OCI-LY3 (cell line): ENCODE results near the gene ASCC2.

Experiments used
- H2AFZ ChIP-seq: fragments of 200-600, 300-600 bp; shearing (Covaris generic); 2 replicates; pipeline ENCODE4 v1.6.0; 2014; ENCODE audit warnings: antibody characterized with exemption, low read depth, low read length
- H3K27ac ChIP-seq: fragments of 200-600, 300-600 bp; sonication (generic); 2 replicates; pipeline ENCODE4 v1.5.1; 2014; ENCODE audit warnings: mild to moderate bottlenecking, low read length, moderate library complexity, mixed read lengths
- H3K27me3 ChIP-seq: fragments of 200-600, 300-600 bp; sonication (generic); 2 replicates; pipeline ENCODE4 v1.6.1; 2014; ENCODE audit warnings: low read depth, low read length, mixed read lengths
- H3K36me3 ChIP-seq: fragments of 200-600, 300-600 bp; sonication (generic); replicated peaks from 2 replicates; pipeline ENCODE3; 2014; ENCODE audit warnings: low read depth, low read length, mixed read lengths
- H3K4me1 ChIP-seq: fragments of 300-600, 200-600 bp; sonication (generic); 2 replicates; pipeline ENCODE4 v1.6.1; 2014; ENCODE audit warnings: low read length, mixed read lengths
- H3K4me2 ChIP-seq: fragments of 200-600, 300-600 bp; sonication (generic); 2 replicates; pipeline ENCODE4 v1.6.1; 2014; ENCODE audit warnings: low read length, mixed read lengths
- H3K4me3 ChIP-seq: fragments of 300-600, 200-600 bp; sonication (generic); 2 replicates; pipeline ENCODE4 v1.5.1; 2014; ENCODE audit warnings: antibody characterized with exemption, mild to moderate bottlenecking, low read length, moderate library complexity
- H3K79me2 ChIP-seq: fragments of 300-600, 200-600 bp; shearing (Covaris generic); 2 replicates; pipeline ENCODE4 v1.6.1; 2014; ENCODE audit warnings: mild to moderate bottlenecking, low read length, mixed read lengths
- H3K9ac ChIP-seq: fragments of 300-600, 200-600 bp; shearing (Covaris generic); 2 replicates; pipeline ENCODE4 v1.6.0; 2014; ENCODE audit warnings: mild to moderate bottlenecking, low read length, moderate library complexity
- H3K9me3 ChIP-seq: fragments of 200-600, 300-600 bp; shearing (Covaris generic); 2 replicates; pipeline ENCODE4 v1.6.1; 2014; ENCODE audit warnings: low read length, mixed read lengths; ENCODE audit not compliant: insufficient read depth
- H4K20me1 ChIP-seq: fragments of 200-600, 300-600 bp; sonication (generic); 2 replicates; pipeline ENCODE4 v1.6.1; 2016; ENCODE audit warnings: low read length, mixed read lengths; ENCODE audit not compliant: insufficient read depth
- CTCF ChIP-seq: fragments of 200-600, 300-600 bp; sonication (generic); IDR thresholded peaks from 2 replicates; pipeline ENCODE4 v1.5.1; 2014; ENCODE audit warnings: antibody characterized with exemption, low read length, low read depth
- EZH2phosphoT487 ChIP-seq: fragments of 200-600 bp; shearing (Covaris generic); IDR thresholded peaks from 2 replicates; pipeline ENCODE4 v1.6.1; 2018; ENCODE audit warnings: antibody characterized with exemption, mixed run types, low read depth

The ASCC2 gene

GRCh38 chr22:29782061-29782845 lies 55.8 kb downstream of the ASCC2 start:
- no peak overlapping the region for H3K9ac ChIP-seq
- H3K36me3 ChIP-seq = peaks cover 5% of the 10 kb centered on the region
- H3K4me1 ChIP-seq = no peaks in the 10 kb centered on the region
- no peaks in the 10 kb centered on the region for H3K9me3 ChIP-seq
- no peak overlapping the region for H2AFZ ChIP-seq
- no peaks in the 10 kb centered on the region for H3K79me2 ChIP-seq
- H3K27me3 ChIP-seq = no peaks in the 10 kb centered on the region
- H4K20me1 ChIP-seq = no peaks in the 10 kb centered on the region
- no peak for TF ChIP-seq CTCF
- TF ChIP-seq EZH2phosphoT487 = no peak
- no peak overlapping the region for H3K27ac ChIP-seq
- H3K4me3 ChIP-seq = no peak overlapping the region
- no peak overlapping the region for H3K4me2 ChIP-seq

GRCh38 chr22:29780748-29781676 lies 57.1 kb downstream of the ASCC2 start:
- Histone ChIP-seq H3K79me2 (no peaks in the 10 kb centered on the region), H3K4me3 (no peak overlapping the region), H3K9me3 (no peaks in the 10 kb centered on the region), H3K4me1 (no peaks in the 10 kb centered on the region), H3K4me2 (no peak overlapping the region), H3K27ac (no peak overlapping the region), H3K36me3 (no peaks in the 10 kb centered on the region), H4K20me1 (no peaks in the 10 kb centered on the region), H3K9ac (no peak overlapping the region), H2AFZ (no peak overlapping the region), H3K27me3 (no peaks in the 10 kb centered on the region)
- TF ChIP-seq CTCF = no peak
- TF ChIP-seq EZH2phosphoT487 = no peak

- H4K20me1 ChIP-seq = no peaks in the 10 kb centered on the region
- no peak overlapping the region for H3K9ac ChIP-seq
- H3K4me2 ChIP-seq = no peak overlapping the region
- no peaks in the 10 kb centered on the region for H3K4me1 ChIP-seq
- H3K27me3 ChIP-seq = no peaks in the 10 kb centered on the region
- no peak overlapping the region for H3K27ac ChIP-seq
- H3K36me3 ChIP-seq = no peaks in the 10 kb centered on the region
- H3K79me2 ChIP-seq = no peaks in the 10 kb centered on the region
- H3K9me3 ChIP-seq = no peaks in the 10 kb centered on the region
- no peak overlapping the region for H2AFZ ChIP-seq
- TF ChIP-seq EZH2phosphoT487 = no peak
- TF ChIP-seq CTCF = no peak
- no peak overlapping the region for H3K4me3 ChIP-seq
Observed at GRCh38 chr22:29780220-29780619, 57.9 kb downstream of the ASCC2 start.

GRCh38 chr22:29773233-29773632 lies 64.8 kb downstream of the ASCC2 start:
- H3K27ac ChIP-seq = no peak overlapping the region
- no peak overlapping the region for H3K4me3 ChIP-seq
- H3K4me1 ChIP-seq = peaks cover 2% of the 10 kb centered on the region; the same call in 1 of the 2 replicates
- H4K20me1 ChIP-seq = no peaks in the 10 kb centered on the region
- H2AFZ ChIP-seq = no peak overlapping the region
- H3K9me3 ChIP-seq = no peaks in the 10 kb centered on the region
- TF ChIP-seq EZH2phosphoT487 = no peak
- no peak for TF ChIP-seq CTCF
- H3K79me2 ChIP-seq = peaks cover 12% of the 10 kb centered on the region
- peaks cover 18% of the 10 kb centered on the region for H3K36me3 ChIP-seq
- no peak overlapping the region for H3K9ac ChIP-seq
- H3K4me2 ChIP-seq = no peak overlapping the region
- H3K27me3 ChIP-seq = no peaks in the 10 kb centered on the region
